Measurements from ENCODE around the gene AKR1C1. TPM values are rescaled to one million over a fixed set of nuclear protein-coding genes. Genes with fewer than 3 reads are reported as not detected.
"Not testable (repeated sequence)": the region's sequence is repeated elsewhere in the genome, so short reads cannot be mapped to it uniquely, and the experiment has no call there.

Gene AKR1C1
- total RNA-seq, 1 donor from 2014 or later, result 1.3 TPM

- H3K36me3 Mint-ChIP-seq (ENCODE audit: low read depth), result no peaks in the 10 kb centered on the region
- no peak for DNase-seq (ENCODE audit: low spot score)
- H3K4me1 Mint-ChIP-seq (ENCODE audit: low read depth), result no peaks in the 10 kb centered on the region
- intact Hi-C loops (cut with micrococcal nuclease), result no loop called here
- no peaks in the 10 kb centered on the region for H3K9me3 Mint-ChIP-seq
- no peak overlapping the region for H3K27ac Mint-ChIP-seq
- peaks cover 2% of the 10 kb centered on the region for H3K27me3 Mint-ChIP-seq (ENCODE audit: low read depth)
- H3K4me3 Mint-ChIP-seq (ENCODE audit: low read depth), result no peak overlapping the region
Observed at GRCh38 chr10:4941540-4942330, 21.5 kb upstream of the AKR1C1 start.

GRCh38 chr10:4942931-4943330, 20.3 kb upstream of the AKR1C1 start:
- H3K4me3 Mint-ChIP-seq (ENCODE audit: low read depth); H3K36me3 Mint-ChIP-seq (ENCODE audit: low read depth); H3K27ac Mint-ChIP-seq; H3K4me1 Mint-ChIP-seq (ENCODE audit: low read depth); H3K27me3 Mint-ChIP-seq (ENCODE audit: low read depth); H3K9me3 Mint-ChIP-seq; intact Hi-C loops (cut with micrococcal nuclease); DNase-seq (ENCODE audit: low spot score): not testable (repeated sequence)

GRCh38 chr10:4943416-4943815, 19.8 kb upstream of the AKR1C1 start:
- H3K4me1 Mint-ChIP-seq (ENCODE audit: low read depth); H3K9me3 Mint-ChIP-seq; H3K27ac Mint-ChIP-seq; DNase-seq (ENCODE audit: low spot score); H3K36me3 Mint-ChIP-seq (ENCODE audit: low read depth); H3K4me3 Mint-ChIP-seq (ENCODE audit: low read depth); intact Hi-C loops (cut with micrococcal nuclease); H3K27me3 Mint-ChIP-seq (ENCODE audit: low read depth): not testable (repeated sequence)

GRCh38 chr10:4943821-4944220, 19.4 kb upstream of the AKR1C1 start:
- intact Hi-C loops (cut with micrococcal nuclease), result no loop called here
- H3K9me3 Mint-ChIP-seq, result no peaks in the 10 kb centered on the region
- H3K4me1 Mint-ChIP-seq (ENCODE audit: low read depth), result no peaks in the 10 kb centered on the region
- DNase-seq (ENCODE audit: low spot score), result no peak
- no peak overlapping the region for H3K4me3 Mint-ChIP-seq (ENCODE audit: low read depth)
- peaks cover 2% of the 10 kb centered on the region for H3K27me3 Mint-ChIP-seq (ENCODE audit: low read depth)
- no peaks in the 10 kb centered on the region for H3K36me3 Mint-ChIP-seq (ENCODE audit: low read depth)
- H3K27ac Mint-ChIP-seq, result no peak overlapping the region

- H3K27ac Mint-ChIP-seq, result no peak overlapping the region
- peaks cover 2% of the 10 kb centered on the region for H3K27me3 Mint-ChIP-seq (ENCODE audit: low read depth)
- H3K9me3 Mint-ChIP-seq, result no peaks in the 10 kb centered on the region
- H3K4me1 Mint-ChIP-seq (ENCODE audit: low read depth), result no peaks in the 10 kb centered on the region
- DNase-seq (ENCODE audit: low spot score), result no peak
- H3K4me3 Mint-ChIP-seq (ENCODE audit: low read depth), result no peak overlapping the region
- intact Hi-C loops (cut with micrococcal nuclease), result no loop called here
- H3K36me3 Mint-ChIP-seq (ENCODE audit: low read depth), result no peaks in the 10 kb centered on the region
Observed at GRCh38 chr10:4944841-4945240, 18.4 kb upstream of the AKR1C1 start.

GRCh38 chr10:4945766-4946717, 17.2 kb upstream of the AKR1C1 start:
- Mint-ChIP-seq H3K27ac (no peak overlapping the region), H3K9me3 (no peaks in the 10 kb centered on the region), H3K4me1 (ENCODE audit: low read depth) (no peaks in the 10 kb centered on the region), H3K27me3 (ENCODE audit: low read depth) (peaks cover 2% of the 10 kb centered on the region), H3K36me3 (ENCODE audit: low read depth) (no peaks in the 10 kb centered on the region), H3K4me3 (ENCODE audit: low read depth) (no peak overlapping the region)
- no peak for DNase-seq (ENCODE audit: low spot score)
- intact Hi-C loops (cut with micrococcal nuclease), result no loop called here

- H3K27ac Mint-ChIP-seq, result no peak overlapping the region
- DNase-seq (ENCODE audit: low spot score), result no peak
- H3K36me3 Mint-ChIP-seq (ENCODE audit: low read depth), result no peaks in the 10 kb centered on the region
- no peaks in the 10 kb centered on the region for H3K4me1 Mint-ChIP-seq (ENCODE audit: low read depth)
- no peak overlapping the region for H3K4me3 Mint-ChIP-seq (ENCODE audit: low read depth)
- H3K27me3 Mint-ChIP-seq (ENCODE audit: low read depth), result no peaks in the 10 kb centered on the region
- intact Hi-C loops (cut with micrococcal nuclease), result no loop called here
- no peaks in the 10 kb centered on the region for H3K9me3 Mint-ChIP-seq
Observed at GRCh38 chr10:4947039-4947634, 16.1 kb upstream of the AKR1C1 start.

- Mint-ChIP-seq H3K27ac (no peak overlapping the region), H3K36me3 (ENCODE audit: low read depth) (no peaks in the 10 kb centered on the region), H3K27me3 (ENCODE audit: low read depth) (no peaks in the 10 kb centered on the region), H3K9me3 (no peaks in the 10 kb centered on the region), H3K4me1 (ENCODE audit: low read depth) (no peaks in the 10 kb centered on the region), H3K4me3 (ENCODE audit: low read depth) (no peak overlapping the region)
- intact Hi-C loops (cut with micrococcal nuclease), result no loop called here
- DNase-seq (ENCODE audit: low spot score), result no peak
Observed at GRCh38 chr10:4947635-4948596, 15.3 kb upstream of the AKR1C1 start.

- DNase-seq (ENCODE audit: low spot score); H3K9me3 Mint-ChIP-seq; H3K27ac Mint-ChIP-seq; H3K4me1 Mint-ChIP-seq (ENCODE audit: low read depth); H3K4me3 Mint-ChIP-seq (ENCODE audit: low read depth); intact Hi-C loops (cut with micrococcal nuclease); H3K27me3 Mint-ChIP-seq (ENCODE audit: low read depth); H3K36me3 Mint-ChIP-seq (ENCODE audit: low read depth): not testable (repeated sequence)
Observed at GRCh38 chr10:4951512-4952162, 11.6 kb upstream of the AKR1C1 start.

- H3K27me3 Mint-ChIP-seq (ENCODE audit: low read depth), result no peaks in the 10 kb centered on the region
- no peaks in the 10 kb centered on the region for H3K9me3 Mint-ChIP-seq
- no peak overlapping the region for H3K4me3 Mint-ChIP-seq (ENCODE audit: low read depth)
- no peaks in the 10 kb centered on the region for H3K36me3 Mint-ChIP-seq (ENCODE audit: low read depth)
- DNase-seq (ENCODE audit: low spot score), result no peak
- intact Hi-C loops (cut with micrococcal nuclease), result no loop called here
- H3K4me1 Mint-ChIP-seq (ENCODE audit: low read depth), result no peaks in the 10 kb centered on the region
- H3K27ac Mint-ChIP-seq, result no peak overlapping the region
Observed at GRCh38 chr10:4953405-4953804, 9.8 kb upstream of the AKR1C1 start.

GRCh38 chr10:4956088-4956487, 7.1 kb upstream of the AKR1C1 start:
- intact Hi-C loops (cut with micrococcal nuclease); H3K4me3 Mint-ChIP-seq (ENCODE audit: low read depth); H3K4me1 Mint-ChIP-seq (ENCODE audit: low read depth); H3K36me3 Mint-ChIP-seq (ENCODE audit: low read depth); H3K27me3 Mint-ChIP-seq (ENCODE audit: low read depth); DNase-seq (ENCODE audit: low spot score); H3K27ac Mint-ChIP-seq; H3K9me3 Mint-ChIP-seq: not testable (repeated sequence)

Data from activated T-helper 2 cell treated with anti-CD3 and anti-CD28 coated beads, Interferon-gamma antibody, Interleukin-2, Interleukin-4, amounts not matched to agents 10 μg/mL and 5 μg/mL and 100 μg/mL, durations not matched to agents 14 hours and 24 hours and 36 hours (primary cell).